GM19455 (cell line): ENCODE data around the gene ESR1.
"Not testable (repeated sequence)": the region's sequence is repeated elsewhere in the genome, so short reads cannot be mapped to it uniquely, and the experiment has no call there.

Experiments used
- ATAC-seq: cut with Tn5 transposase; IDR thresholded peaks from one replicate; pipeline ENCODE4 v1.9.1; 2021; ENCODE audit not compliant: unreplicated experiment

Gene ESR1

GRCh38 chr6:151885234-151885633 is 77.8 kb downstream of the ESR1 start:
- ATAC-seq = no peak

DNA sequence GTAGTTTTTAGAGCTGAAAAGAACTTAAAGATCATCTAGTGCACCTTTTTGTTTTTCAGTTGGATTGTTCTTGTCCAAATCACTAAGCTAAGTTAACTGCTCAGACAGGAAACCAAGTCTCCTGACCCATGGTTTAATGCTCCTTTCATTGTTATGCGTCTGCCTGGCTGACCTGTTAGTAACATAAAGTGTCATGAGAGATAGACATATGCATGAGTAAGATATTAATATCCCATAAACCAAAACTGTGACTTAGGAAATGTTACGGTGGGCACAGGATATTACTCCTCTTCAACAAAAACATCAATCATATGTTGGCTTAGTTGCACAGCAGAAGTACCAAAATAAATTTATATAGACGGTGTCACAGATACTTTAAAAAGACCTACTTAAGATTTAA is 84.0 kb downstream of the ESR1 start:
- ATAC-seq = no peak

- ATAC-seq = not testable (repeated sequence)
Observed at GRCh38 chr6:151894426-151894825, 86.9 kb downstream of the ESR1 start.

GRCh38 chr6:151899221-151899620 is 91.7 kb downstream of the ESR1 start:
- ATAC-seq = not testable (repeated sequence)

DNA sequence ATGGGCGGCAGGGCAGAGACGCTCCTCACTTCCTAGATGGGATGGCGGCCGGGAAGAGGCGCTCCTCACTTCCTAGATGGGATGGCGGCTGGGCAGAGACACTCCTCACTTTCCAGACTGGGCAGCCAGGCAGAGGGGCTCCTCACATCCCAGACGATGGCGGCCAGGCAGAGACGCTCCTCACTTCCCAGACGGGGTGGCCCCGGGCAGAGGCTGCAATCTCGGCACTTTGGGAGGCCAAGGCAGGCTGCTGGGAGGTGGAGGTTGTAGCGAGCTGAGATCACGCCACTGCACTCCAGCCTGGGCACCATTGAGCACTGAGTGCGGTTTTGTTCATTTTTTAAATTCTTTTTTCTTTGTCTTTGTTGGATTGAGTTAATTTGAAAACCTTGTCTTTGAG is 92.3 kb downstream of the ESR1 start:
- not testable (repeated sequence) for ATAC-seq

DNA sequence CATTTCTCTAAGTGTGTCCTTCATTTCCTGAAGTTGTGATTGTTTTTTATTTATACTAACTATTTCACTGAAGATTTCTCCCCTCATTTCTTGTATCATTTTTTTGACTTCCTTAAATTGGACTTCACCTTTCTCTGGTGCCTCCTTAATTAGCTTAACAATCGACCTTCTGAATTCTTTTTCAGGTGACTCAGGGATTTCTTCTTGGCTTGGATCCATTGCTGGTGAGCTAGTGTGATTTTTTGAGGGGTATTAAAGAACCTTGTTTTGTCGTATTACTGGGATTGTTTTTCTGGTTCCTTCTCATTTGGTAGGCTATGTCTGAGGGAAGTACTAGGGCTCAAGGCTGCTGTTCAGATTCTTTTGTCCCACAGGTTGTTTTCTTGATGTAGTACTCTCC is 92.8 kb downstream of the ESR1 start:
- no peak for ATAC-seq

DNA sequence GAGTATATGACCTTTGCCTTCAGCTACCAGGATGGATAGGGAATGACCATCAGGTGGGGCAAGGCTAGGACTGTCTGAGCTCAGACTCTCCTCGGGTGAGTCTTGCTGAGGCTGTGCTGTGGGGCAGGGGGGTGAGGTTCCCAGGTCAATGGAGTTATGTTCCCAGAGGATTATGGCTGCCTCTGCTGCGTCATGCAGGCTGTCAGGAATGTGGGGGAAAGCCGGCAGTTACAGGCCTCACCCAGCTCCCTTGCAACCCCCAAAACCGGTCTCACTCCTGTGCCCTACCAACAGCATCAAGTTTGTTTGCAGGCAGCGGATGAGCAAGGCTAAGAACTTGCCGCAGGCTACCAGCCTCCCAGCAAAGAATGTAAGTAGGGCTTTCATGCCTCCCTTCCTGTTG is 93.5 kb downstream of the ESR1 start:
- no peak for ATAC-seq

- ATAC-seq = no peak
Observed at GRCh38 chr6:151904631-151905030, 97.1 kb downstream of the ESR1 start.

- no peak for ATAC-seq
Observed at GRCh38 chr6:151905072-151905471, 97.6 kb downstream of the ESR1 start.

- ATAC-seq = no peak
Observed at GRCh38 chr6:151905854-151906253, 98.4 kb downstream of the ESR1 start.

DNA sequence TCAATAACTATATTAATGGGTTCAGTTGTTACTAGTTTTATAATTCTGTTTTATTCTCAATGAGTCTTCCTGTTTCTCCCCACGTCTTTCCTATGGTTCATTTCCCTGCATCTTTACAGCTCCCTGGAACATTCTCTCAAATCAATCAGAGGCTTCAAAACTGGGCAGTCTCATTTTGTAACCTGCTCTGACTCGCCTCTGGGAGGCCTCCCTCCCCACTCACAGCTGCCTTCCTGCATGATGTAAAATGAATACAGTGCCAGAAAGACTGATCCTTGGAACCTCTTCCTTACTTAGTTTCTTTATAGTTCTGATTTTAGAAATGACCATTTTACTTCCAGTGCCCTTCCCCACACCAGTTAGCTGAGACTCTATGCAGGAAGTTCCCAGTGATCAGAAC is 103.9 kb downstream of the ESR1 start:
- no peak for ATAC-seq

GRCh38 chr6:151914484-151914883 is 107.0 kb downstream of the ESR1 start:
- no peak for ATAC-seq

DNA sequence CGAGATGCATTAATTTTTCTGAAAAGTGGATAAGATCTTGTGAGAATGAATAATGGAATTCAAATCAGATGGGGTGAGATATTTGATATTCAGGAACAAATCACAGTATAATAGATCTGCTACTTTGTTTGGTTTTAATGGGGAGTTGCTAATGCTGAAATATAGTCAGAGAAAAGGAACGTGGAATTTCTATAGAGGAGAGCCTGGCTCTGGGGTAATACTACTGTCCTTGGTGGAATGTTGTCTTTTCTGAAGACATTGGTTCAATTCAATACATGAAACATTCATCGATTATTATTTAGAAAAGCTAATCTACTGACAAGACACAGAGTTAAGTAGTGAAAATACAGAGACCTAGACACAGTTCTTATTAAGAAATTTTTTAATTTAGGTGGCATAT is 108.6 kb downstream of the ESR1 start:
- no peak for ATAC-seq

DNA sequence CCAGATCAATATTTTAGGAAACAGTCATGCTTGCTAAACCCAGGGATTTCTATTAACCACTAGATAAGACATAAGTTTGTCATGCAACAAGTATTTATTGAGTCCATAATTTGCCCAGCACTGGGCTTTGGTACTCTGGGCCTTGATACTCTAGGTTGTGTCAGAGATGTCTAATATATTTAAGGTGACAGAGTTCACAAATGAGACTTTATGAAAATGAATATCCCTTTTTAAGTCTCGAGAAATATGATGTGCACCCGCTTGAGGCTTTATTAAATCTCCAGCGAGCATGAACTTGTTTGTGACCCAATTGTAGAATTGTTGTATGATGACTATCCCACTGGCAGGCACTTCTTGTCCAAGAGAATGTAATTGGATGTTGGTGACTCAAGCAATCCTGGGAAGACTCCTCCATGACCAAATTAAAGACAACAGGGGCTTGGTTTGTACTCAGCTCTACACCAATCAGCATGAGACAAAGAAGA is 109.2 kb downstream of the ESR1 start:
- no peak for ATAC-seq

- no peak for ATAC-seq
Observed at GRCh38 chr6:151917531-151918329, 110.2 kb downstream of the ESR1 start.

GRCh38 chr6:151940307-151940706 is 132.8 kb downstream of the ESR1 start:
- ATAC-seq = no peak

DNA sequence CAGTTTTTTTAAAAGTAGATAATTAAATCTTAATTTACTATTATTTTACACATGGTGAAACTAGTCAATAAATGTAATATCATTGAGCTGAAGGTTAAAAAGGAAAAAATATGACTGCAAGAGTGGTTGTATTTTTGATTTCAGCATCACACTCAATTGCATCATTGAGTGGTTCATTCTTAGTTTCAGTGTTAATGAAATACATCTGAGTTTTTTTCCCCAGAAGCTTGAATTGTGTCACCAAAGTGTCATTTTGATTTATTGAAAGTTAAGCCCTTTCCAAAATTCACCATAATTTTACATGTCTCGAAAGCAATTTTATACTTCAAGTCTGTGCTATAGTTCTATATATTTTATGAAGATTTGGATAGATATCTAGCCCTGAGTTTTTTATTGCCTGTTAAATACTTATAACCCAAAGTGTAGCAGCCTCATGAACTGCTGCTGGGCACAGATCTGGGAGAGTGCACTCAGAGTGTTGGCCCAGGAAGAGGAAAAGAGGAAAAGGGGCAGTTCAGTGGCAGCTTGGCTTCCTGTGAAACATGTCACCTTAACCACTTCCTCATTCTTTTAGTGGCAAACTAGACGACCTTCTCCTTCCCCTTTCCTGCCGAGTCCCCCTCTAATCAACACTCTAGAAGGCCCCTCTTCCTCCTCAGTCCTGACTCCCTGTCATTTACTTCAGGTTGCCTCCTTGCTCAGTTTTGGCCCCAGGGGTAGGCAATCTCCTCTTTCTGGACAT is 140.7 kb downstream of the ESR1 start:
- ATAC-seq = no peak

GRCh38 chr6:151958332-151958731 is 150.8 kb downstream of the ESR1 start:
- ATAC-seq = no peak

GRCh38 chr6:151959086-151959485 is 151.6 kb downstream of the ESR1 start:
- ATAC-seq = no peak

GRCh38 chr6:151961809-151962208 is 154.3 kb downstream of the ESR1 start:
- no peak for ATAC-seq

- no peak for ATAC-seq
Observed at GRCh38 chr6:151962246-151962846, 154.9 kb downstream of the ESR1 start.

GRCh38 chr6:151963001-151963400 is 155.5 kb downstream of the ESR1 start:
- no peak for ATAC-seq
